Measurements from ENCODE around the gene HDAC9.

DNA sequence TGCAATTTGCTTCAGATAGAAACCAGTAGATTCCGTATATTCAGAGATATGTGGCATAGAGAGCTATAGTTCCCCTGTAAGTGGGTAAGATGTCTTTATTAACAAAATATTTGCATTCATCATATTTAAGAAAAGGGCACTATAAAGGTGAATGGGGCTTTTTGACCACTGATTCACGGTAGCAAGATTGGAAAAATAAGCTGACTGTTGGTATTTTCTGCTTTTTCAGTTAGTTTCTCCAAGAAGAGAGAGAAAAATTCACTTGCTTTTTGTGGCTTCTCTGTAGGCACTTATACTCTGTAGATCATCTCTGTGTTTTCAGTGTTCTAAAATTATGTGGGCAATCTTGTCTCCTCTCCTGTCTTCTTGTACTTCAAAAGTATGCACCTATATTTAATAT lies 376.8 kb downstream of the HDAC9 start:
- TF ChIP-seq ZNF274 (IDR thresholded peaks at IDR 0.05; ENCODE audit: low read depth, low read length) (no peak), YY1 (IDR thresholded peaks at IDR 0.05; ENCODE audit: insufficient read depth, insufficient read length) (no peak), SUZ12 (IDR thresholded peaks at IDR 0.05; ENCODE audit: extremely low read depth, insufficient read depth, insufficient read length) (no peak)
